Lower leg skin (tissue), 3 donors: Measurements from ENCODE around the gene PAK5.

Experiments used
- POLR2A ChIP-seq, 2 donors: fragments of 450-650 bp; IDR thresholded peaks; one replicate each; pipeline ENCODE4 v1.6.1; 2016 to 2017; ENCODE audit warnings: antibody characterized with exemption in 2 of 2, mild to moderate bottlenecking in 1 of 2, moderate library complexity in 1 of 2
- TF ChIP-seq, protein P1 (sequence below), 3 donors: fragments of 450-650 bp; IDR thresholded peaks; one replicate each; pipeline ENCODE4 v1.5.1; 2016; ENCODE audit warnings: antibody characterized with exemption in 3 of 3, mild to moderate bottlenecking in 3 of 3, moderate library complexity in 2 of 3

DNA sequence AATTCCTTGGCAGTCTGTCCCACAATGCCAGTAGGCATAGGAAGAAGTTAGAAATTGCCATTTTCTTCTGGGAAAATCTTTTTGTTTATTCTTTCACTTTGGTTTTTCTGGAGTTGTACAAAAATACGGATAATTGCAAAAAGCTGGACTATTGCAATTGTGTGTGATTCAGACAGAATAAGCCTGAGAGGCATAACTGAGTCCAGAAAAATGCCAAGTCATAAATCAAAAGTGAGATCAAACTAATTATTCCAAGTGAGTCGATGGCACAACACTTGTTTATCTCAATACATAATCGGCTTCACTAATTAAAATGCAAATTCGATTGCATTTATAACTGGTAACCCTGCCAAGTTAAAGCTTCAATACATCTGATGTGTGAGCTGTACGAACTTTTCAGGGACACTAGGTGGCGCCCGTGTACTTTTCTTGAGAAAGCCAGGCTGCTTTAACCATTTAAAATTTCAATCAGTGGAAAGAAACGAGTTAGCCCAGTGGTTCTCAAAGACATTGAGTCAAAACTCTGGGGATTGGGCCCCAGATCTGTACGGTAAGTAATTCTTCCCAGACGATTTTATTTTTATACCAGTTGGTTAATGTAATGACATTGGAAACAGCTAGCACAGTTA, 221.9 kb downstream of the PAK5 start:
- TF ChIP-seq, protein P1, sequence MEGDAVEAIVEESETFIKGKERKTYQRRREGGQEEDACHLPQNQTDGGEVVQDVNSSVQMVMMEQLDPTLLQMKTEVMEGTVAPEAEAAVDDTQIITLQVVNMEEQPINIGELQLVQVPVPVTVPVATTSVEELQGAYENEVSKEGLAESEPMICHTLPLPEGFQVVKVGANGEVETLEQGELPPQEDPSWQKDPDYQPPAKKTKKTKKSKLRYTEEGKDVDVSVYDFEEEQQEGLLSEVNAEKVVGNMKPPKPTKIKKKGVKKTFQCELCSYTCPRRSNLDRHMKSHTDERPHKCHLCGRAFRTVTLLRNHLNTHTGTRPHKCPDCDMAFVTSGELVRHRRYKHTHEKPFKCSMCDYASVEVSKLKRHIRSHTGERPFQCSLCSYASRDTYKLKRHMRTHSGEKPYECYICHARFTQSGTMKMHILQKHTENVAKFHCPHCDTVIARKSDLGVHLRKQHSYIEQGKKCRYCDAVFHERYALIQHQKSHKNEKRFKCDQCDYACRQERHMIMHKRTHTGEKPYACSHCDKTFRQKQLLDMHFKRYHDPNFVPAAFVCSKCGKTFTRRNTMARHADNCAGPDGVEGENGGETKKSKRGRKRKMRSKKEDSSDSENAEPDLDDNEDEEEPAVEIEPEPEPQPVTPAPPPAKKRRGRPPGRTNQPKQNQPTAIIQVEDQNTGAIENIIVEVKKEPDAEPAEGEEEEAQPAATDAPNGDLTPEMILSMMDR (IDR thresholded peaks at IDR 0.05), result no peak
- TF ChIP-seq POLR2A (IDR thresholded peaks at IDR 0.05), result no peak
